H1 (cell line): Measurements from ENCODE around the gene CCDC116. TPM values are rescaled to one million over a fixed set of nuclear protein-coding genes. Genes with fewer than 3 reads are reported as not detected.

Experiments used
- CTCF ChIA-PET: fragments of 300-600 bp; sonication (Branson Sonifier 250); formaldehyde crosslinking; loops from one replicate; lab custom pipeline; 2021; ENCODE audit not compliant: partially characterized antibody; lab: Charles Lee
- POLR2A ChIA-PET: fragments of 300-600 bp; sonication (Branson Sonifier 250); formaldehyde crosslinking; loops from one replicate; lab custom pipeline; 2021; ENCODE audit warnings: inconsistent platforms; ENCODE audit not compliant: partially characterized antibody; lab: Charles Lee
- DNase-seq, 2 experiments: peaks; one replicate each; pipeline versions ENCODE4 v3.0.0 to v3.0.0-alpha.2; 2010 to 2022; ENCODE audit warnings: low spot score in 2 of 2, low read depth in 1 of 2, mixed read lengths in 1 of 2
- FAIRE-seq: peaks from 2 replicates; lab custom pipeline; 2011; peaks lifted over from hg19 to GRCh38; lab: Jason Lieb, UNC
- H2AFZ ChIP-seq: 2 replicates; pipeline ENCODE4 v1.8.1; 2012; ENCODE audit warnings: low read length, inconsistent platforms
- H2AK5ac ChIP-seq: 2 replicates; pipeline ENCODE4 v1.6.1; 2013; ENCODE audit warnings: low read depth, low read length
- H2BK120ac ChIP-seq: replicated peaks from 2 replicates; pipeline ENCODE3; 2013; ENCODE audit warnings: low read depth, low read length, inconsistent platforms
- H2BK12ac ChIP-seq: 2 replicates; pipeline ENCODE4 v1.6.1; 2013; ENCODE audit warnings: low read depth, low read length
- H2BK15ac ChIP-seq: 2 replicates; pipeline ENCODE4 v1.6.1; 2013; ENCODE audit warnings: low read length
- H2BK20ac ChIP-seq: 2 replicates; pipeline ENCODE4 v1.6.1; 2013; ENCODE audit warnings: low read length
- H2BK5ac ChIP-seq: 2 replicates; pipeline ENCODE4 v1.6.1; 2013; ENCODE audit warnings: low read depth, low read length
- H3K14ac ChIP-seq: 2 replicates; pipeline ENCODE4 v1.6.1; 2013; ENCODE audit warnings: inconsistent platforms; ENCODE audit not compliant: insufficient read length
- H3K18ac ChIP-seq: 2 replicates; pipeline ENCODE4 v1.6.1; 2013; ENCODE audit warnings: low read length; ENCODE audit errors: extremely low read depth
- H3K23ac ChIP-seq: 2 replicates; pipeline ENCODE4 v1.6.1; 2013; ENCODE audit warnings: inconsistent platforms; ENCODE audit not compliant: insufficient read length
- H3K23me2 ChIP-seq: 2 replicates; pipeline ENCODE4 v1.6.1; 2013; ENCODE audit warnings: low read depth, low read length
- H3K27ac ChIP-seq: 2 replicates; pipeline ENCODE4 v1.6.1; 2011; ENCODE audit warnings: low read depth, low read length, inconsistent platforms
- H3K27me3 ChIP-seq, 4 experiments: replicated peaks in 1 of 4; 1 replicate in 1 of 4; 2 replicates in 3 of 4; pipeline versions ENCODE4 v1.6.1 to v1.8.1; 2011 to 2013; ENCODE audit warnings: low read length in 3 of 4, mild to moderate bottlenecking in 3 of 4, inconsistent platforms in 2 of 4, mixed read lengths in 2 of 4, moderate library complexity in 1 of 4; ENCODE audit not compliant: control insufficient read depth in 3 of 4, insufficient read depth in 3 of 4; ENCODE audit errors: extremely low read depth in 1 of 4
- H3K36me3 ChIP-seq, 4 experiments: 2 replicates each; pipeline versions ENCODE4 v1.6.1 to v1.8.1; 2011 to 2013; ENCODE audit warnings: mild to moderate bottlenecking in 4 of 4, low read length in 3 of 4, moderate library complexity in 2 of 4, control low read depth in 1 of 4, inconsistent platforms in 1 of 4; ENCODE audit not compliant: insufficient read depth in 4 of 4, control insufficient read depth in 2 of 4
- H3K4ac ChIP-seq: replicated peaks from 2 replicates; pipeline ENCODE3; 2013; ENCODE audit warnings: low read length, low read depth, mixed read lengths, inconsistent platforms; ENCODE audit not compliant: insufficient read length
- H3K4me1 ChIP-seq, 4 experiments: replicated peaks in 1 of 4; 1 replicate in 1 of 4; 2 replicates in 3 of 4; pipeline versions ENCODE4 v1.6.1 to v1.8.1; 2011 to 2013; ENCODE audit warnings: low read length in 3 of 4, inconsistent platforms in 2 of 4, mixed read lengths in 1 of 4; ENCODE audit not compliant: insufficient read depth in 4 of 4, control insufficient read depth in 3 of 4
- H3K4me2 ChIP-seq, 2 experiments: 2 replicates each; pipeline versions ENCODE4 v1.6.1 to v1.8.1; 2011 to 2013; ENCODE audit warnings: low read depth in 2 of 2, low read length in 2 of 2, control low read depth in 1 of 2, inconsistent platforms in 1 of 2, mild to moderate bottlenecking in 1 of 2; ENCODE audit not compliant: insufficient read depth in 1 of 2
- H3K4me3 ChIP-seq, 4 experiments: fragments of 200-600, 300-600 bp in 1 of 4; sonication (generic), shearing (Covaris generic), sonication (Bioruptor Twin) in 1 of 4; 2 replicates each; pipeline versions ENCODE4 v1.5.1 to v1.8.1; 2011 to 2016; ENCODE audit warnings: low read length in 4 of 4, low read depth in 3 of 4, control low read depth in 2 of 4, inconsistent platforms in 2 of 4, mild to moderate bottlenecking in 2 of 4, mixed read lengths in 1 of 4, moderate library complexity in 1 of 4; ENCODE audit not compliant: insufficient read depth in 2 of 4; ENCODE audit errors: extremely low read depth in 1 of 4
- H3K56ac ChIP-seq: replicated peaks from 2 replicates; pipeline ENCODE3; 2013; ENCODE audit warnings: low read depth, mild to moderate bottlenecking, mixed read lengths, low read length, inconsistent platforms; ENCODE audit not compliant: insufficient read length
- H3K79me1 ChIP-seq: 2 replicates; pipeline ENCODE4 v1.6.1; 2013; ENCODE audit warnings: low read depth, low read length, control low read depth
- H3K79me2 ChIP-seq, 2 experiments: 2 replicates each; pipeline versions ENCODE4 v1.6.1 to v1.8.1; 2012 to 2013; ENCODE audit warnings: low read length in 2 of 2, mild to moderate bottlenecking in 2 of 2, inconsistent platforms in 1 of 2; ENCODE audit not compliant: insufficient read depth in 2 of 2, control insufficient read depth in 1 of 2
- H3K9ac ChIP-seq, 4 experiments: replicated peaks in 1 of 4; 1 replicate in 1 of 4; 2 replicates in 3 of 4; pipeline versions ENCODE4 v1.6.1 to v1.8.1; 2011 to 2013; ENCODE audit warnings: low read depth in 3 of 4, low read length in 3 of 4, control low read depth in 2 of 4, mild to moderate bottlenecking in 2 of 4, moderate library complexity in 2 of 4, inconsistent platforms in 1 of 4; ENCODE audit errors: extremely low read depth in 1 of 4
- H3K9me3 ChIP-seq, 2 experiments: 2 replicates each; pipeline versions ENCODE4 v1.6.1 to v1.8.1; 2012 to 2013; ENCODE audit warnings: mild to moderate bottlenecking in 2 of 2, moderate library complexity in 2 of 2, control low read depth in 1 of 2, inconsistent platforms in 1 of 2, low read depth in 1 of 2, low read length in 1 of 2, mixed read lengths in 1 of 2; ENCODE audit not compliant: insufficient read depth in 2 of 2
- H4K20me1 ChIP-seq, 2 experiments: replicated peaks in 1 of 2; 2 replicates each; pipeline versions ENCODE3 to v1.8.1; 2011 to 2013; ENCODE audit warnings: inconsistent platforms in 2 of 2, low read length in 2 of 2, mild to moderate bottlenecking in 1 of 2; ENCODE audit not compliant: insufficient read depth in 2 of 2, control insufficient read depth in 1 of 2
- H4K5ac ChIP-seq: 2 replicates; pipeline ENCODE4 v1.6.1; 2013; ENCODE audit warnings: low read length, low read depth, mixed read lengths, inconsistent platforms; ENCODE audit not compliant: insufficient read length
- H4K8ac ChIP-seq: 2 replicates; pipeline ENCODE4 v1.8.0; 2013; ENCODE audit warnings: mild to moderate bottlenecking, moderate library complexity, low read length, inconsistent platforms; ENCODE audit not compliant: insufficient read depth; ENCODE audit errors: extremely low read depth
- H4K91ac ChIP-seq: replicated peaks from 2 replicates; pipeline ENCODE3; 2013; ENCODE audit warnings: low read length, mixed read lengths, inconsistent platforms; ENCODE audit not compliant: insufficient read length
- ASH2L ChIP-seq: fragments of 200-600, 300-600 bp; sonication (generic); IDR thresholded peaks from one replicate; pipeline ENCODE4 v1.7.1; 2017; ENCODE audit warnings: low read length
- CHD2 ChIP-seq: IDR thresholded peaks from 2 replicates; pipeline ENCODE4 v1.6.1; 2012; ENCODE audit warnings: low read length, improper control_type of control experiment
- E2F6 ChIP-seq: IDR thresholded peaks from 2 replicates; pipeline ENCODE4 v1.6.1; 2012; ENCODE audit warnings: inconsistent platforms
- EGR1 ChIP-seq: IDR thresholded peaks from 2 replicates; pipeline ENCODE4 v1.6.1; 2011; ENCODE audit warnings: low read depth, low read length, borderline replicate concordance
- HDAC6 ChIP-seq: IDR thresholded peaks from one replicate; pipeline ENCODE4 v1.7.1; 2012; ENCODE audit warnings: low read depth, mild to moderate bottlenecking, inconsistent platforms, low read length, moderate library complexity
- JUN ChIP-seq: IDR thresholded peaks from 2 replicates; pipeline ENCODE4 v1.6.1; 2011; ENCODE audit warnings: low read depth, mild to moderate bottlenecking, improper control_type of control experiment, low read length
- KDM4A ChIP-seq: IDR thresholded peaks from one replicate; pipeline ENCODE4 v1.7.1; 2012; ENCODE audit warnings: low read depth, mild to moderate bottlenecking, moderate library complexity, low read length, inconsistent platforms; ENCODE audit not compliant: severe bottlenecking
- POLR2AphosphoS5 ChIP-seq: IDR thresholded peaks from 2 replicates; pipeline ENCODE4 v1.6.1; 2011; ENCODE audit warnings: low read depth, low read length
- POU5F1 ChIP-seq: IDR thresholded peaks from 2 replicates; pipeline ENCODE4 v1.6.1; 2011; ENCODE audit warnings: low read depth, mild to moderate bottlenecking, low read length, moderate library complexity
- SIX5 ChIP-seq: IDR thresholded peaks from 2 replicates; pipeline ENCODE4 v1.6.1; 2011; ENCODE audit warnings: mild to moderate bottlenecking, low read depth, low read length
- ZNF274 ChIP-seq: IDR thresholded peaks from 2 replicates; pipeline ENCODE4 v1.7.0; 2012; ENCODE audit warnings: low read length, borderline replicate concordance; ENCODE audit errors: extremely low read depth
- WGBS, 2 experiments: shearing (Covaris generic) in 1 of 2; methylation state at CpG; one replicate each; pipeline versions ENCODE4 v1.1.6 to v1.1.7; 2013 to 2015; ENCODE audit warnings: low lambda C conversion rate in 2 of 2, mixed read lengths in 2 of 2, inconsistent platforms in 1 of 2, low coverage in 1 of 2, missing lambda C conversion rate in 1 of 2; ENCODE audit not compliant: insufficient replicate concordance in 2 of 2, insufficient coverage in 1 of 2, insufficient read length in 1 of 2; ENCODE audit errors: extremely low coverage in 1 of 2, missing lambda C conversion rate in 1 of 2; 5-methylcytosine and 5-hydroxymethylcytosine counted together
- polyA plus RNA-seq, 7 experiments: library from polyadenylated mRNA; depleted of rRNA in 3 of 7; stranded (reverse) in 5 of 7; unstranded in 2 of 7; fragments of >200 nt in 5 of 7; fragments of 200-250 nt in 2 of 7; gene quantifications; 1 replicate in 5 of 7; 2 replicates in 1 of 7; 4 replicates in 1 of 7; pipeline versions ENCODE4 v1.2.1 to v1.2.3, GENCODE V29; 2011 to 2013; ENCODE audit warnings: missing spikeins in 2 of 7, mixed read lengths in 2 of 7
- total RNA-seq: library from RNA; stranded (reverse); fragmentation: NEBNext Ultra II Directional; extraction: Animal tissue kit (Norgen Biotek cat#: 25700); gene quantifications from 2 replicates; pipeline ENCODE4 v1.2.1, GENCODE V29; 2021
- TF ChIP-seq, protein P1 (sequence below), 3 experiments: IDR thresholded peaks; 1 replicate in 2 of 3; 2 replicates in 1 of 3; pipeline versions ENCODE4 v1.5.1 to v1.6.1; 2011; ENCODE audit warnings: low read length in 3 of 3, mild to moderate bottlenecking in 3 of 3, inconsistent platforms in 2 of 3, low read depth in 1 of 3, moderate library complexity in 1 of 3; ENCODE audit not compliant: insufficient read depth in 1 of 3; ENCODE audit errors: control extremely low read depth in 1 of 3

CCDC116 gene
- total and polyA plus RNA-seq, 2 of the 8 experiments (the other 6 are each of a cell fraction or from before 2014, with no cell fraction given), result 0.08 TPM; not detected in 1

- CTCF ChIA-PET, result interaction anchor here (1.0 to 1.1 kb wide), 2 partner anchors 11 to 56 kb away, joined by 3 read pairs; no protein-coding TSS in a partner anchor
- 92% methylated on average over 6 of the region's 9 CpGs; no CpG with 5 or more reads in 1 of the 2 experiments for WGBS, 2 experiments
- no peak overlapping the region for H4K8ac ChIP-seq
- FAIRE-seq (no peak), DNase-seq (no peak)
- H3K56ac ChIP-seq, result no peak overlapping the region
- no peak overlapping the region for H2BK120ac ChIP-seq
- H3K79me1 ChIP-seq, result no peaks in the 10 kb centered on the region
- POLR2A ChIA-PET, result no interaction called here
- no peak overlapping the region for H3K14ac ChIP-seq
- H2BK12ac ChIP-seq, result no peak overlapping the region
- no peak overlapping the region for H3K4me3 ChIP-seq
- H3K23me2 ChIP-seq, result no peaks in the 10 kb centered on the region
- H3K18ac ChIP-seq, result no peak overlapping the region
- H3K9me3 ChIP-seq, result no peaks in the 10 kb centered on the region
- no peak overlapping the region for H4K5ac ChIP-seq
- no peak overlapping the region for H2AFZ ChIP-seq
- H4K20me1 ChIP-seq, result no peaks in the 10 kb centered on the region
- no peak overlapping the region for H4K91ac ChIP-seq
- no peak overlapping the region for H3K27ac ChIP-seq
- TF ChIP-seq CHD2, result no peak
- TF ChIP-seq KDM4A, result no peak
- TF ChIP-seq JUN, result no peak
- TF ChIP-seq EGR1, result no peak
- no peak for TF ChIP-seq POU5F1
- TF ChIP-seq HDAC6, result no peak
- TF ChIP-seq, protein P1, sequence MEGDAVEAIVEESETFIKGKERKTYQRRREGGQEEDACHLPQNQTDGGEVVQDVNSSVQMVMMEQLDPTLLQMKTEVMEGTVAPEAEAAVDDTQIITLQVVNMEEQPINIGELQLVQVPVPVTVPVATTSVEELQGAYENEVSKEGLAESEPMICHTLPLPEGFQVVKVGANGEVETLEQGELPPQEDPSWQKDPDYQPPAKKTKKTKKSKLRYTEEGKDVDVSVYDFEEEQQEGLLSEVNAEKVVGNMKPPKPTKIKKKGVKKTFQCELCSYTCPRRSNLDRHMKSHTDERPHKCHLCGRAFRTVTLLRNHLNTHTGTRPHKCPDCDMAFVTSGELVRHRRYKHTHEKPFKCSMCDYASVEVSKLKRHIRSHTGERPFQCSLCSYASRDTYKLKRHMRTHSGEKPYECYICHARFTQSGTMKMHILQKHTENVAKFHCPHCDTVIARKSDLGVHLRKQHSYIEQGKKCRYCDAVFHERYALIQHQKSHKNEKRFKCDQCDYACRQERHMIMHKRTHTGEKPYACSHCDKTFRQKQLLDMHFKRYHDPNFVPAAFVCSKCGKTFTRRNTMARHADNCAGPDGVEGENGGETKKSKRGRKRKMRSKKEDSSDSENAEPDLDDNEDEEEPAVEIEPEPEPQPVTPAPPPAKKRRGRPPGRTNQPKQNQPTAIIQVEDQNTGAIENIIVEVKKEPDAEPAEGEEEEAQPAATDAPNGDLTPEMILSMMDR (IDR thresholded peaks at IDR 0.05; ENCODE audit: control extremely low read depth in 1 of 3, insufficient read depth in 1 of 3, low read depth in 1 of 3, low read length in 3 of 3), result no peak
- TF ChIP-seq ASH2L, result no peak
- TF ChIP-seq ZNF274, result no peak
- no peak for TF ChIP-seq POLR2AphosphoS5
- TF ChIP-seq E2F6, result no peak
- no peak for TF ChIP-seq SIX5
- H2BK20ac ChIP-seq, result no peak overlapping the region
- no peak overlapping the region for H2BK5ac ChIP-seq
- H3K36me3 ChIP-seq, result peaks cover 9 to 13% (median 12%) of the 10 kb centered on the region in 4 experiments; a peak in 5 of 8 replicates
- peaks cover 0 to 3% (median 0%) of the 10 kb centered on the region in 4 experiments; a peak in 1 of 7 replicates for H3K4me1 ChIP-seq
- no peak overlapping the region for H3K4ac ChIP-seq
- H3K23ac ChIP-seq, result no peak overlapping the region
- no peak overlapping the region for H2AK5ac ChIP-seq
- no peak overlapping the region for H3K4me2 ChIP-seq
- H3K79me2 ChIP-seq, result peaks cover 0 to 3% of the 10 kb centered on the region in 2 experiments; a peak in 1 of 4 replicates
- no peaks in the 10 kb centered on the region for H3K27me3 ChIP-seq
- no peak overlapping the region for H3K9ac ChIP-seq
- no peak overlapping the region for H2BK15ac ChIP-seq
Observed at GRCh38 chr22:21669026-21669425, 36.5 kb downstream of the CCDC116 start.
